HUES6 (cell line): ENCODE results near the gene PRR14.

Experiments used
- H3K27ac ChIP-seq: 2 replicates; pipeline ENCODE4 v1.7.0; 2013; ENCODE audit warnings: low read depth, mild to moderate bottlenecking, low read length, inconsistent platforms
- H3K27me3 ChIP-seq: 2 replicates; pipeline ENCODE4 v1.6.1; 2013; ENCODE audit warnings: low read length; ENCODE audit not compliant: control insufficient read depth, insufficient read depth
- H3K36me3 ChIP-seq: 2 replicates; pipeline ENCODE4 v1.6.1; 2013; ENCODE audit warnings: low read length; ENCODE audit not compliant: control insufficient read depth, insufficient read depth
- H3K4me1 ChIP-seq: 2 replicates; pipeline ENCODE4 v1.6.1; 2013; ENCODE audit warnings: low read length; ENCODE audit not compliant: control insufficient read depth, insufficient read depth
- H3K4me3 ChIP-seq: 2 replicates; pipeline ENCODE4 v1.5.1; 2013; ENCODE audit warnings: low read depth, low read length
- H3K9ac ChIP-seq: one replicate; pipeline ENCODE4 v1.6.1; 2013; ENCODE audit warnings: mild to moderate bottlenecking, low read length
- H3K9me3 ChIP-seq: 2 replicates; pipeline ENCODE4 v1.6.1; 2013; ENCODE audit warnings: low read depth, low read length; ENCODE audit not compliant: control insufficient read depth, insufficient read depth

PRR14 gene

DNA sequence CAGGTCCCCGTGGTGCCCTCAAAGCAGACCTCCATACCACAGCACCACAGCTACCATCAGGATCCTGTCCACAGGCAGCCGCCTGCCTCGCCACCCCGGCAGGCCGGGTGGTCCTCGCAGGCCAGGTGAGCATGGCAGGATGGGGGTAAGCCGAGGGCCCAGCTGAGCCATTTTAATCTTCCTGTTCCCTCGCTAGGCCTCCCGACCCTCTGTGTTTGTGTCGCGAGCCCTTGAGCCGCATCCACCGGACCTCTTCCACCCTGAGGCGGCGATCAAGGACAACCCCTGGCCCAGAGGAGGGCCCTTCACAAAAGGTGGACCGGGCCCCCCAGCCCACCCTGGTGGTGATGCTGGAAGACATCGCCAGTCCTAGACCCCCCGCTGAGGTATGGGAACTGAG, 2.0 kb downstream of the PRR14 start:
- Histone ChIP-seq H3K4me1 (peaks cover 9% of the 10 kb centered on the region; the same call in 1 of the 2 replicates), H3K9ac (no peak overlapping the region), H3K27me3 (peaks cover 12% of the 10 kb centered on the region), H3K9me3 (no peaks in the 10 kb centered on the region), H3K36me3 (peaks cover 17% of the 10 kb centered on the region), H3K4me3 (no peak overlapping the region), H3K27ac (no peak overlapping the region)

DNA sequence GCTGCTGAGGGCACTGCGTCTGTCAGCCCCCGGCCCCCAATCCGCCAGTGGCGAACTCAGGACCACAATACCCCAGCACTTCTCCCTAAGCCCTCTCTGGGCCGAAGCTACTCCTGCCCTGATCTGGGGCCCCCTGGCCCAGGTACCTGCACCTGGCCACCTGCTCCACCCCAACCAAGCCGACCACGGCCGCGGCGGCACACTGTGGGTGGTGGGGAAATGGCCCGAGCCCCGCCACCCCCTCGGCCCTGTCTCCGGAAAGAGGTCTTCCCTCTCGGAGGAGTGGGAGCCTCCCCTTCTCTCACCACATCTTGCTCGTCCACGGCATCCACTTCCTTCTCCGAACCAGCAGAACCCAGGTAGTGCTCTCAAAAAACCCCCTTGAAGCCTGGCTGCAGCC, 4.1 kb downstream of the PRR14 start:
- no peak overlapping the region for H3K4me3 ChIP-seq
- H3K27me3 ChIP-seq, result peaks cover 15% of the 10 kb centered on the region
- H3K27ac ChIP-seq, result no peak overlapping the region
- H3K9ac ChIP-seq, result no peak overlapping the region
- no peaks in the 10 kb centered on the region for H3K9me3 ChIP-seq
- H3K4me1 ChIP-seq, result peaks cover 9% of the 10 kb centered on the region; the same call in 1 of the 2 replicates
- H3K36me3 ChIP-seq, result peaks cover 17% of the 10 kb centered on the region

DNA sequence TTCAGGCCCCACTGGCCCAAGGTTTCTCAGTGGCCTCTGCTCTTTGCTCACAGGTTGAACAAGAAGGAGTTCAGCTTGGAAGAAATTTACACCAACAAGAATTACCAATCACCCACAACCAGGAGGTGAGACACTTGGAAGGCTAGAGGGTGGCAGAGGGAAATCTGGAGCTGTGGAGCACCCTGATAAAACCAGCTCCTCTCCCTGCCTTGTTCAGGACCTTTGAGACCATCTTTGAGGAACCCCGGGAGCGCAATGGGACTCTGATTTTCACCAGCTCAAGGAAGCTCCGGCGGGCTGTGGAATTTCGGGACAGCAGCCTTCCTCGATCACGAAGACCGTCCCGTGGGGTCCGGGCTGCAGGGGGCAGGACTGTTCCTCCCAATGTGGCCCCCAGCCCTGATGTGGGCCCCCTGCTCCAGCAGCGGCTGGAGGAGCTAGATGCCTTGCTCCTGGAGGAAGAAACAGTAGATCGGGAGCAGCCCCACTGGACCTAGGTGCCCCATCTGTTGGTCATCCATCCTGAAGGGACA, 5.1 kb downstream of the PRR14 start:
- H3K27ac ChIP-seq, result no peak overlapping the region
- H3K36me3 ChIP-seq, result peaks cover 17% of the 10 kb centered on the region
- peaks cover 25% of the 10 kb centered on the region for H3K27me3 ChIP-seq
- H3K4me1 ChIP-seq, result peaks cover 9% of the 10 kb centered on the region; the same call in 1 of the 2 replicates
- no peak overlapping the region for H3K4me3 ChIP-seq
- H3K9ac ChIP-seq, result no peak overlapping the region
- no peaks in the 10 kb centered on the region for H3K9me3 ChIP-seq

DNA sequence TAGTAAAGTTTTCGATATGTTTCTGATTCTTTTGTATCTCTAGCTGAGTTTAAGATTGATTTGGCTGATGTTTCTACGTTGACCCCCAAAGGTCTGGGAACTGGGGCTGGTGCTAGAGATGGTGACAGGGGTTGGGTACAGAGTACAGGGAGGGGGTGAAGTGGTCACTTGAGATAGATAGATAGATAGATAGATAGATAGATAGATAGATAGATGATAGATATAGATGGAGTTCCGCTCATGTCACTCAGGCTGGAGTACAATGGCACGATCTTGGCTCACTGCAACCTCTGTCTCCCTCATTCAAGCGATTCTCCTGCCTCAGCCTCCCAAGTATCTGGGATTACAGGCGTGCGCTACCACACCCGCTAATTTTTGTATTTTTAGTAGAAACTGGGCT, 5.6 kb downstream of the PRR14 start:
- H3K9ac ChIP-seq, result no peak overlapping the region
- peaks cover 30% of the 10 kb centered on the region for H3K27me3 ChIP-seq
- H3K4me1 ChIP-seq, result peaks cover 9% of the 10 kb centered on the region; the same call in 1 of the 2 replicates
- no peak overlapping the region for H3K4me3 ChIP-seq
- no peaks in the 10 kb centered on the region for H3K9me3 ChIP-seq
- no peak overlapping the region for H3K27ac ChIP-seq
- peaks cover 22% of the 10 kb centered on the region for H3K36me3 ChIP-seq

DNA sequence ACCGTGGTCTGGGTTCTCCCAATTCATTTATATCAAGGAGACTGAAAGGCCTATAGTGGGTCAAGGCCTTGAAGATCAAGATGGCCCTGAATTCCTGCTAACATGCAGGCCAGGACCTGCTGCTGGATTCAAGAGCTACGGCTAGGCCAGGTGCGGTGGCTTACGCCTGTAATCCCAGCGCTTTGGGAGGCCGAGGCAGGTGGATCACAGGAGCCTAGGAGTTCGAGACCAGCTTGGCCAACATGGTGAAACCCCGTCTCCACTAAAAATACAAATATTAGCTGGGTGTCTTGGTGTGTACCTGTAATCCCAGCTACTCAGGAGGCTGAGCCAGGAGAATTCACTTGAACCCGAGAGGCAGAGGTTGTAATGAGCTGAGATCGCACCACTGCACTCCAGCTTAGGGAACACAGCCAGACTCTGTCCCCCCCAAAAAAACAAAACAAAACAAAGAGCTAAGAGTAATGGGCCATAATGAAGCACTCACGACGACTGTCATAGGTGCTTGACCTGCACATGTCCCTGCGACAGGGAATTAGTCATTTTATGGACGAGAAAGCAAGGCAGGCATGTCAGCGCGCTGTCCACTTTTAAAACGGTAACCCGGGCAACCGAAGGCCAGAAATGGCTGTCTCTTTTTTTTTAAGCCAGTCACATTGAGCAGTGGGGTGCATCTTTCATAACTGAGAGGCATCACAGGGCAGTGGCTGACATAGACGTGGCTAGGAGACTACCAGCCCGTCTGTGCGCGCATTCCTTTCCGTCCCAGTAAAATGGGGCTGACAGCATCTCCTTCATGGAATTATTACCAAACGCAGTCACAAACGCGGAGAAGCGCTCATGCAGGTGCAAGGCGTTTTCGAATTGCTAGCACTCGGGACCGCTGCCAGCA, 6.5 kb downstream of the PRR14 start:
- no peak overlapping the region for H3K27ac ChIP-seq
- H3K27me3 ChIP-seq, result peaks cover 31% of the 10 kb centered on the region
- H3K9ac ChIP-seq, result peak overlapping the region; percentile 57
- H3K4me3 ChIP-seq, result peak overlapping the region; percentile 84
- peaks cover 29% of the 10 kb centered on the region for H3K36me3 ChIP-seq
- H3K4me1 ChIP-seq, result peaks cover 6% of the 10 kb centered on the region; the same call in 1 of the 2 replicates
- H3K9me3 ChIP-seq, result no peaks in the 10 kb centered on the region

DNA sequence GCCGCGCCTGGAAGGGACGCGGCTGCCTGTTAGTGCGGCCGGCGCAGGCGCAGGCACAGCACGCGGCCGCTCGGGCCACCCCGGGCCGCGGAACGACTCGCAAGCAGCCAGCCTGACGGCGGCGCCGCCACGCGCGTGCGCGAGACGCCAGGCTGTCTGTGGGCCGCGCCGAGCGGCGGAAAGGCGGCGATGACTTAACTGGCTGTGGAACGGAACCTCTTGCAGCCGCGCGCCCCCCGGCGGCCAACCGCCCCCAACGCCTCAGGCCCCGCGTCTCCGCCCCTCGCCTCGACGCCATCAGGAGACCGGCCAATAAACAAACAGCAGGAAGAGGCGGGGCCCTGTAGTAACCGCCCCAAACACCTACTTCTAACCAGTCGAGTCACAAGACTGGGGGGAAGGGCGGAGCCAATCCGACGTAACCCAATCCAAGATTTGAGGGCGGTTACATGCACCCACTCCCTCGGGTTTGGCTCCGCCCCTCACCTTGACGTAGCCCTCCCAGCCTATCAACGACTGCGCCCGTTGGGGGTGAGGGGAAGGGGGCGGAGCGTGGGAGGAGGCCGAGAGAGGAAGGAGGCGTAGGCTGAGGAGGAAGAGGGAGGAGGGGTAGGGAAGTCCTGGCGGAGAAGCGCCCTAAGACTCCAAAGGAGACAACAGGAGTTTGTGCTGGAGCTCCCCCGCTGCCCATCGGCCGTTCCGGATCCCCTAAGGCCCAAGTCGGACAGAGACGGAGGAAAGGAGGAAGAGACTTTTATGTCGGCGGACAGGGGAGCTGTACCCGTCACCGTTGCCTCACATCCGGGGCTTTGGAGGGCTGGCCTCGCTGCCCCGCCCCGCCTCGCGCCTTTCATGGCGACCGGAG, 7.3 kb downstream of the PRR14 start, which contains the start of gene FBRS:
FBRS (plus strand) TSS at position 566 of the 865 bp plus-strand sequence. CDS start 1,088 bp downstream, outside the sequence.
- H3K4me3 ChIP-seq, result peak within 1 kb of the TSS; percentile 84
- H3K9ac ChIP-seq, result peak within 1 kb of the TSS; percentile 87
- H3K36me3 ChIP-seq, result peaks cover 36% of the 10 kb centered on the region
- no peaks in the 10 kb centered on the region for H3K9me3 ChIP-seq
- peak within 1 kb of the TSS; percentile 42; the same call in 1 of the 2 replicates for H3K27ac ChIP-seq
- peaks cover 6% of the 10 kb centered on the region; the same call in 1 of the 2 replicates for H3K4me1 ChIP-seq
- peaks cover 35% of the 10 kb centered on the region for H3K27me3 ChIP-seq

DNA sequence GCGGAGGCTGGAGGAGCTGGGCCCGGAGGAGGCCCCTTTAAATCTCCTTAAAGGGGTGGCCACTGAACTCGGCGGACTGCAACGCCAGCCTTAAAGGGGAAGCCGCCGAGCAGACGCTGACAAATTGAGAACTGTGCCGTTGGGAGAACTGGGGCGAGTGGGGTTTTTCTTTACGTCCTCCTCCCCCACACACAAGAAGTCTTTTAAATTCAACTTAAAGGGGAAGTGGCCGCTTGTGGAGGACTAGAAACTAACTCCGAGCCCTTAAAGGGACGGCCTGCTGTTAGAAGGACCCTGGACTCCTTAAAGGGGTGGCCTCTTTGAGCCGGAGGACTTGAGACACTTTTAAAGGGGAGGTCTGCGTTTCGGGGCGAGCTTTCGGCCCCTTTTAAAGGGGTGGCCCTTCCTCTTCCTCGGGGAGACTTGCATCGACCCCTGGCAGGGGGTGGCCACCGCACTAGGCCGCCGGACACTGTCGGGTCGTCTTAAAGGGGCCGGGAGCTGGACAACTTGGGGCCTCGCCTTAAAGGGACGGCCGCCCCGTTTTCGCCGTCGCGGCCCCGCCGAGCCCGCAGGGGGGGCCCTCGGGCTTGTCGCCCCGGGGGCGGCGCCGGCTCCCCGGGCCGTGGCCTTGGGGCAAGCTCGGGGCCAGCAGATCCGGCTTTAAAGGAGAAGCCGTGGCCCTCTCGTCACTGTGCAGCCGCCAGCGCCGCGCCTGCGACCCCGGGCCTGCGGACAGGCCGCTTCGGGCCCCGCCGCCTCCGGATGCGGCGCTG, 8.2 kb downstream of the PRR14 start:
- Histone ChIP-seq H3K36me3 (peaks cover 43% of the 10 kb centered on the region), H3K27me3 (peaks cover 43% of the 10 kb centered on the region), H3K9me3 (no peaks in the 10 kb centered on the region), H3K27ac (peak overlapping the region; percentile 42; the same call in 1 of the 2 replicates), H3K9ac (peak overlapping the region; percentile 87), H3K4me1 (peaks cover 6% of the 10 kb centered on the region; the same call in 1 of the 2 replicates), H3K4me3 (peak overlapping the region; percentile 84)

DNA sequence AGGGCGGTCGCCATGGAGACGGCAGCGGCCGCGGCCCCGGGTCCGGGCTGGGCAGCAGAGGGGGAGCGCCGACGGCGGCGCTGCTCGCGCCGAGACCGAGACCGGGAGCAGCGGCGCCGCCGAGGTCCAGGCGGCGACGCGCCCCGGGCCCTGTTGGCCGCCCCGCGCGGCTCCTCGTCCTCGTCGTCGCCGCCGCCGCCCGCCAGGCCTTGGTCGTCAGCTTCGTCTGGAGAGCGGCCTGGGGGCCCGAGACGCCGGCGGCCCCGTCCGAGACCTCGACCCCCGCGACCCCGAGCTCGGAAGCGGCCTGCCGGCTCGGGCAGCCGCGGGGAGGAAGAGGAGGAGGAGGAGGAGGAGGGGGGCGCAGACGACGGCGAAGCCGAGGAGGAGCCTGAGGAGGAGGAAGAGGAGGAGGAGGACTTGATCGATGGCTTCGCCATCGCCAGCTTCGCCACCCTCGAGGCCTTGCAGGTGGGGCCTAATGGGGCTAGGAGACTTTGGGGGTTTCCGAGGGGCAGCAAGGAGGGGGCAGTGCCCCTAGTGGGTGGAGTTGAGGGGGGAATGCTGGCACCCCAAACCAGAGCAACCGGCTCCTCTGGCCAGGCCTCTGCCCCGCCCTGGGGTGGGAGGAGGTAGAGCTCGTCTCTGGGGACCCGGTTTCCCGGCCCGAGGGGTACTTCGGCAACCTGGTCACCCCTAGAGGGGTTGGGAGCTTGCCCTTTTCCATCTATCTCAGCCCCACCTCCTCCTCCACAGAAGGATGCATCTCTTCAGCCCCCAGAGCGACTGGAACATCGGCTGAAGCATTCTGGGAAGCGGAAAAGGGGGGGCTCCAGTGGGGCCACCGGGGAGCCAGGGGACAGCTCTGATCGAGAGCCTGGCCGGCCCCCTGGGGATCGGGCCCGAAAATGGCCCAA, 9.0 kb downstream of the PRR14 start:
- Histone ChIP-seq H3K9ac (peak overlapping the region; percentile 87), H3K36me3 (peaks cover 44% of the 10 kb centered on the region), H3K27me3 (peaks cover 48% of the 10 kb centered on the region), H3K4me1 (peaks cover 6% of the 10 kb centered on the region; the same call in 1 of the 2 replicates), H3K9me3 (no peaks in the 10 kb centered on the region), H3K27ac (no peak overlapping the region), H3K4me3 (peak overlapping the region; percentile 84)

DNA sequence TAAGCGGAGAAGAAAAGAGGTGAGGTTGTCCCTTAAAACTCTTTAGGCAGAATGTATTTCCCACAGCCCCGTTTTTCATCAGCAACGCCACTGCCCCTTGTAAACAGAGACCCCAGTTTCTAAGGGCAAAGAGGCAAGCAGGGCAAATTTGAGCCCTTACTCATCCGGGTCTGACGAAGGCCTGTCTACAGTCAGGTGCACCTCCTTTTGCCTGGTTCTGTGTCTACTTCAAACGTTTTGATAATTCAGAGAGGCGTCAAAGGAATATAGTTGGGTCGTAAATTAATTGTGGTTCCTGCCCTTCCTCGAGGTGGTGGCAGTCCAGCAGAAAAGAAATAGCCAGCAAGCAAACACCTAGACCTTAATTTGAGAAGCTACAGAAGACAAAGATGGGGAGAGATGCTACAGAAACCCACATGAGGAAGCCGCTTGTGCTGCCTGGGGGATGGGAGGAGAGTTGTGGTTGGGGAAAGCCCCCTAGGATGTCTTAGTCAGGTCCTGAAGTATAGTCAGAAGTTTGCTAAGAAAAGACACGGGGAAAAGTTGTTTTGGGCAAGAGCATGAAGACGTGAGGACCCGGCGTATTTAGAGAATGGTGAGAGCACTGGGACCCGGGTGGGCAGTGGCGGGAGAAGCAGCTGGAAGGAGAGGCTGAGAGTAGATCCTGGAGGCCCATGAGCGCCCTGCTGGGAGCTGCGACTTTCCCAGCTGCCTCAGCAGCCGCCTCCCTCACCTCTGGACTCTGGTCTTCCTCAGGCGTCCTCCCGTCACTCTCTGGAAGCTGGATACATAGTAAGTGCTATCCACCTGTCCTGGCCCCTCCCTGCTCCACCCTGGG, 9.9 kb downstream of the PRR14 start:
- peak overlapping the region; percentile 84 for H3K4me3 ChIP-seq
- H3K36me3 ChIP-seq, result peaks cover 44% of the 10 kb centered on the region

More for the DNA sequence above, 9.9 kb downstream of the PRR14 start:
- Histone ChIP-seq H3K4me1 (peaks cover 6% of the 10 kb centered on the region; the same call in 1 of the 2 replicates), H3K9ac (no peak overlapping the region), H3K27ac (no peak overlapping the region), H3K27me3 (peaks cover 57% of the 10 kb centered on the region), H3K9me3 (no peaks in the 10 kb centered on the region)
